Cortex of kidney (tissue), 1 donor: ENCODE results near the gene PRDM12.

Experiments
- DNase-seq: peaks from one replicate; lab custom pipeline; 2025; lab: John Stamatoyannopoulos, UW

Gene PRDM12

GRCh38 chr9:130728721-130729120 is 64.3 kb downstream of the PRDM12 start:
- no peak for DNase-seq

GRCh38 chr9:130729145-130729544 is 64.8 kb downstream of the PRDM12 start:
- DNase-seq = no peak

- no peak for DNase-seq
These were observed 67.0 kb downstream of the PRDM12 start for GRCh38 chr9:130731355-130731754.

GRCh38 chr9:130732136-130732535 is 67.7 kb downstream of the PRDM12 start:
- no peak for DNase-seq
